ENCODE measurements around the gene LDHAL6A. TPM values are rescaled to one million over a fixed set of nuclear protein-coding genes. Genes with fewer than 3 reads are reported as not detected.

The LDHAL6A gene
- polyA plus RNA-seq, 4 donors, result 0.04 to 0.19 TPM; not detected in 2

DNA sequence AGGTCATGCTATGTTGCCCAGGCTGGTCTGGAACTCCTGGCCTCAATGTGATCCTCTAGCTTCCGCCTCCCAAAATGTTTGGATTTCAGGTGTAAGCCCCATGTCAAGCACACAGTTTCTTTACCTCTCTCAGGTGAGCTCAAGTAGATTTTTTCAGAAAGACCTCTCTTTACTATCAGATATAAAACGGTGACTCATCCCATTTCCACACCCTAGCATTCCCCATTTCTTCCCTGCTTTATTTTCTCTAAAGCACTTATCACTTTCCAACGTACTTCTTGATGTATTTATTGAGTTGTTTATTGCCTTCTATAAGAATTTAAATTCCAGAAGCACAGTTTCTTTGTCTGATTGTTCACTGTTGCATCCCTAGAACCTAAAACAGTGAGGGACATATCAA is 67.4 kb downstream of the LDHAL6A start:
- no peak overlapping the region for H3K4me3 ChIP-seq (ENCODE audit: low read depth in 1 of 3, low read length in 3 of 3)
- H3K27ac ChIP-seq (ENCODE audit: low read depth in 1 of 3, low read length in 2 of 3), result no peak overlapping the region
- H3K4me1 ChIP-seq (ENCODE audit: control insufficient read depth in 3 of 3, insufficient read depth in 2 of 3, low read depth in 1 of 3, low read length in 2 of 3), result peaks cover 4 to 8% (median 6%) of the 10 kb centered on the region in 3 donors
- H3K36me3 ChIP-seq (ENCODE audit: control insufficient read depth in 3 of 3, insufficient read depth in 2 of 3, low read depth in 1 of 3, low read length in 3 of 3), result peaks cover 0 to 14% (median 4%) of the 10 kb centered on the region in 3 donors
- FAIRE-seq (no peak), DNase-seq (peak in 1 of 2 donors; percentile 14)
- WGBS, 3 donors, result 44 to 73% (median 63%) methylated on average over 3 of the region's 3 CpGs
- H3K27me3 ChIP-seq (ENCODE audit: control insufficient read depth in 3 of 3, insufficient read depth in 3 of 3, low read length in 3 of 3), result no peaks in the 10 kb centered on the region
- no peaks in the 10 kb centered on the region for H3K9me3 ChIP-seq (ENCODE audit: control insufficient read depth in 2 of 2, insufficient read depth in 1 of 2, low read depth in 1 of 2, low read length in 1 of 2)

- no peak overlapping the region for H3K27ac ChIP-seq (ENCODE audit: low read depth in 1 of 3, low read length in 2 of 3)
- H3K27me3 ChIP-seq (ENCODE audit: control insufficient read depth in 3 of 3, insufficient read depth in 3 of 3, low read length in 3 of 3), result no peaks in the 10 kb centered on the region
- peaks cover 4 to 8% (median 6%) of the 10 kb centered on the region in 3 donors for H3K4me1 ChIP-seq (ENCODE audit: control insufficient read depth in 3 of 3, insufficient read depth in 2 of 3, low read depth in 1 of 3, low read length in 2 of 3)
- no peaks in the 10 kb centered on the region for H3K9me3 ChIP-seq (ENCODE audit: control insufficient read depth in 2 of 2, insufficient read depth in 1 of 2, low read depth in 1 of 2, low read length in 1 of 2)
- 44 to 77% (median 54%) methylated on average over 1 of the region's 1 CpG for WGBS, 3 donors
- DNase-seq (peak in 1 of 2 donors; percentile 13), FAIRE-seq (no peak)
- no peak overlapping the region for H3K4me3 ChIP-seq (ENCODE audit: low read depth in 1 of 3, low read length in 3 of 3)
- peaks cover 0 to 16% (median 3%) of the 10 kb centered on the region in 3 donors for H3K36me3 ChIP-seq (ENCODE audit: control insufficient read depth in 3 of 3, insufficient read depth in 2 of 3, low read depth in 1 of 3, low read length in 3 of 3)
These were observed 68.6 kb downstream of the LDHAL6A start for GRCh38 chr11:18524248-18524647.

GRCh38 chr11:18526130-18526520 is 70.5 kb downstream of the LDHAL6A start:
- no peaks in the 10 kb centered on the region for H3K27me3 ChIP-seq (ENCODE audit: control insufficient read depth in 3 of 3, insufficient read depth in 3 of 3, low read length in 3 of 3)
- 0 to 1% (median 0%) methylated on average over 8 of the region's 8 CpGs for WGBS, 3 donors
- H3K36me3 ChIP-seq (ENCODE audit: control insufficient read depth in 3 of 3, insufficient read depth in 2 of 3, low read depth in 1 of 3, low read length in 3 of 3), result peaks cover 0 to 14% (median 3%) of the 10 kb centered on the region in 3 donors
- peaks cover 4 to 8% (median 6%) of the 10 kb centered on the region in 3 donors for H3K4me1 ChIP-seq (ENCODE audit: control insufficient read depth in 3 of 3, insufficient read depth in 2 of 3, low read depth in 1 of 3, low read length in 2 of 3)
- H3K27ac ChIP-seq (ENCODE audit: low read depth in 1 of 3, low read length in 2 of 3), result peak overlapping the region; percentile 96 to 99 (median 98)
- H3K4me3 ChIP-seq (ENCODE audit: low read depth in 1 of 3, low read length in 3 of 3), result peak overlapping the region; percentile 78 to 94 (median 91)
- DNase-seq (no peak), FAIRE-seq (no peak)
- H3K9me3 ChIP-seq (ENCODE audit: control insufficient read depth in 2 of 2, insufficient read depth in 1 of 2, low read depth in 1 of 2, low read length in 1 of 2), result no peaks in the 10 kb centered on the region

- DNase-seq (peak; percentile 94 to 99), FAIRE-seq (no peak)
- peak within 1 kb of the TSS; percentile 78 to 94 (median 91) for H3K4me3 ChIP-seq (ENCODE audit: low read depth in 1 of 3, low read length in 3 of 3)
- no peaks in the 10 kb centered on the region for H3K9me3 ChIP-seq (ENCODE audit: control insufficient read depth in 2 of 2, insufficient read depth in 1 of 2, low read depth in 1 of 2, low read length in 1 of 2)
- H3K27me3 ChIP-seq (ENCODE audit: control insufficient read depth in 3 of 3, insufficient read depth in 3 of 3, low read length in 3 of 3), result no peaks in the 10 kb centered on the region
- peak within 1 kb of the TSS; percentile 96 to 99 (median 98) for H3K27ac ChIP-seq (ENCODE audit: low read depth in 1 of 3, low read length in 2 of 3)
- H3K36me3 ChIP-seq (ENCODE audit: control insufficient read depth in 3 of 3, insufficient read depth in 2 of 3, low read depth in 1 of 3, low read length in 3 of 3), result peaks cover 0 to 11% (median 2%) of the 10 kb centered on the region in 3 donors
- WGBS, 3 donors, result 0% methylated on average over 42 to 57 of the region's 57 CpGs
- H3K4me1 ChIP-seq (ENCODE audit: control insufficient read depth in 3 of 3, insufficient read depth in 2 of 3, low read depth in 1 of 3, low read length in 2 of 3), result peaks cover 4 to 8% (median 6%) of the 10 kb centered on the region in 3 donors
These were observed 71.1 kb downstream of the LDHAL6A start, which contains the start of gene TSG101 for GRCh38 chr11:18526521-18527296. TSS of gene TSG101 (minus strand) at chr11:18526942. CDS start at chr11:18526816, 126 bp downstream.

GRCh38 chr11:18527512-18527911 is 71.9 kb downstream of the LDHAL6A start:
- DNase-seq, result peak in 1 of 2 donors; percentile 34
- WGBS, 3 donors, result 10 to 32% (median 22%) methylated on average over 5 of the region's 5 CpGs
- Histone ChIP-seq H3K9me3 (ENCODE audit: control insufficient read depth in 2 of 2, insufficient read depth in 1 of 2, low read depth in 1 of 2, low read length in 1 of 2) (no peaks in the 10 kb centered on the region), H3K27ac (ENCODE audit: low read depth in 1 of 3, low read length in 2 of 3) (peak overlapping the region; percentile 96 to 99 (median 98)), H3K4me3 (ENCODE audit: low read depth in 1 of 3, low read length in 3 of 3) (peak overlapping the region; percentile 78 to 94 (median 91)), H3K27me3 (ENCODE audit: control insufficient read depth in 3 of 3, insufficient read depth in 3 of 3, low read length in 3 of 3) (no peaks in the 10 kb centered on the region), H3K36me3 (ENCODE audit: control insufficient read depth in 3 of 3, insufficient read depth in 2 of 3, low read depth in 1 of 3, low read length in 3 of 3) (peaks cover 0 to 10% (median 0%) of the 10 kb centered on the region in 3 donors), H3K4me1 (ENCODE audit: control insufficient read depth in 3 of 3, insufficient read depth in 2 of 3, low read depth in 1 of 3, low read length in 2 of 3) (peaks cover 4 to 8% (median 6%) of the 10 kb centered on the region in 3 donors)
- FAIRE-seq, result no peak

Other genes starting within 250 kb of the LDHAL6A start
- under 1 TPM in 1 of 4 donors, not detected in 3; 0.15 TPM for gene SAA4, start 219.1 kb upstream of the LDHAL6A start, polyA plus RNA-seq
- gene SAA2, start 207.2 kb upstream of the LDHAL6A start, polyA plus RNA-seq, result 1 to 10 TPM in 3 of 4 donors, not detected in 1; 1.1 to 9.2 (median 4.9) TPM
- gene SAA1, start 189.6 kb upstream of the LDHAL6A start, polyA plus RNA-seq, result 10 to 100 TPM in 1 of 4 donors, 1 to 10 TPM in 2, not detected in 1; 3.0 to 64.0 (median 9.8) TPM
- 10 to 100 TPM in 3 of 4 donors, 1 to 10 TPM in 1; 9.0 to 25.0 (median 12.5) TPM for gene HPS5, start 133.7 kb upstream of the LDHAL6A start, polyA plus RNA-seq
- 10 to 100 TPM; 23.1 to 65.7 (median 27.3) TPM for gene GTF2H1, start 133.3 kb upstream of the LDHAL6A start, polyA plus RNA-seq
- gene LDHA, start 61.3 kb upstream of the LDHAL6A start, polyA plus RNA-seq, result 100 to 1,000 TPM; 349 to 825 (median 616) TPM
- gene LDHC, start 43.5 kb upstream of the LDHAL6A start, polyA plus RNA-seq, result 1 to 10 TPM in 2 of 4 donors, under 1 TPM in 2; 0.06 to 5.1 (median 2.5) TPM
- 10 to 100 TPM; 52.6 to 80.5 (median 75.6) TPM for gene TSG101, start 71.1 kb downstream of the LDHAL6A start, polyA plus RNA-seq
- 10 to 100 TPM in 2 of 4 donors, 1 to 10 TPM in 2; 9.2 to 18.3 (median 11.4) TPM for gene UEVLD, start 132.9 kb downstream of the LDHAL6A start, polyA plus RNA-seq
- gene MISFA, start 143.9 kb downstream of the LDHAL6A start, polyA plus RNA-seq, result 1 to 10 TPM in 2 of 4 donors, under 1 TPM in 1, not detected in 1; 0.60 to 4.9 (median 3.5) TPM
- 10 to 100 TPM in 1 of 4 donors, 1 to 10 TPM in 3; 5.8 to 16.5 (median 6.5) TPM for gene SPTY2D1, start 178.5 kb downstream of the LDHAL6A start, polyA plus RNA-seq
- gene TMEM86A, start 242.9 kb downstream of the LDHAL6A start, polyA plus RNA-seq, result 1 to 10 TPM in 2 of 4 donors, under 1 TPM in 2; 0.22 to 1.6 (median 1.1) TPM